ENCODE results near the gene N4BP2.
"Not testable (repeated sequence)": the region's sequence is repeated elsewhere in the genome, so short reads cannot be mapped to it uniquely, and the experiment has no call there.

N4BP2 gene

GRCh38 chr4:40056716-40057585 is at the start of gene N4BP2:
TSS of gene N4BP2 (plus strand) at chr4:40056850. CDS start at chr4:40097341, 40,491 bp downstream.
- DNase-seq, result peak; percentile 91 to 92 (median 92)

- no peak for DNase-seq
These were observed 40.6 kb upstream of the N4BP2 start for GRCh38 chr4:40016007-40016406.

DNA sequence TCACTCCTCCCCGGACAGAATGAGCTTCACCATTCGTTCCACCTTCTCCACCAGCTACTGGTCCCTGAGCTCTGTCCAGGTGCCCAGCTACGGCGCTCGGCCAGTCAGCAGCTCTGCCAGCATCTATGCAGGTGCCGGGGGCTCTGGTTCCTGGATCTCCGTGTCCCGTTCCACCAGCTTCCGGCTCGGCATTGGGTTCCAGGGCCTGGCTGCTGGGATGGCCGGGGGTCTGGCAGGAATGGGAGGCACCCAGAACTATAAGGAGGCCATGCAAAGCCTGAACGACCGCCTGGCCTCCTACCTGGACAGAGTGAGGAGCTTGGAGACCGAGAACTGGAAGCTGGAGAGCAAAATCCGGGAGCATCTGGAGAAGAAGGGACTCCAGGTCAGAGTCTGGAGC is 36.4 kb upstream of the N4BP2 start:
- no peak for DNase-seq

GRCh38 chr4:40021116-40021515 is 35.5 kb upstream of the N4BP2 start:
- not testable (repeated sequence) for DNase-seq

DNA sequence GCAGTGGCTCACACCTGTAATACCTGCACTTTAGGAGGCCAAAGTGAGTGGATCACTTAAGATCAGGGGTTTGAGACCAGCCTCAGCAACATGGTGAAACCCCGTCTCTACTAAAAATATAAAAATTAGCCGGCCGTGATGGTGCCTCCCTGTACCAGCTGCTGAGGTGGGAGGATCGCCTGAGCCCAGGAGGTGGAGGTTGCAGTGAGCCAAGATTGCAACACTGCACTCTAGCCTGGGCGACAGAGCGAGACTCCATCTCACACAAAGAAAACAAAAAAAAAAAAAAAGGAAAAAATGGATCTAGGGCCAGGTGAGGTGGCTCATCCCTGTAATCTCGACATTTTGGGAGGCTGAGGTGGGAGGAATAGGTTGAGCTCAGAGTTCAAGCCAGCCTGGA is 32.6 kb upstream of the N4BP2 start:
- DNase-seq, result not testable (repeated sequence)

GRCh38 chr4:40032785-40033184 is 23.9 kb upstream of the N4BP2 start:
- no peak for DNase-seq

- no peak for DNase-seq
These were observed 23.0 kb upstream of the N4BP2 start for GRCh38 chr4:40033613-40034012.

DNA sequence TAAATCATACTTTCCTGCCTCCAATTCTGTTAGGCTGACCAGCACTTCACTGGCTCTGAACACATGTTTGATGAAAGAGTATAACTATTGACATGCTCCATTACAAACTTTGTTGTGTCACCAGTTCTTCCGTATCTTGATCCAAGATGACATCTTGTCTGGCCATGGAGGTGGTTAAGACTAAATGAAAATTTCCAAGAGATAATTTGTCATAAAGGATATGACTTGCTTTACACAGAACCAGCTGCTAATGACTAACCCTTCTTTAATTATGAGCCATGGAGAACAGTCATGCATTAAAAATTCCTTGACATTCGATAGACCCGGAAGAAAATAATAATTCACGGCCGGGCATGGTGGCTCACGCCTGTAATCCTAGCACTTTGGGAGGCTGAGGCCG is 17.7 kb upstream of the N4BP2 start:
- no peak for DNase-seq

DNA sequence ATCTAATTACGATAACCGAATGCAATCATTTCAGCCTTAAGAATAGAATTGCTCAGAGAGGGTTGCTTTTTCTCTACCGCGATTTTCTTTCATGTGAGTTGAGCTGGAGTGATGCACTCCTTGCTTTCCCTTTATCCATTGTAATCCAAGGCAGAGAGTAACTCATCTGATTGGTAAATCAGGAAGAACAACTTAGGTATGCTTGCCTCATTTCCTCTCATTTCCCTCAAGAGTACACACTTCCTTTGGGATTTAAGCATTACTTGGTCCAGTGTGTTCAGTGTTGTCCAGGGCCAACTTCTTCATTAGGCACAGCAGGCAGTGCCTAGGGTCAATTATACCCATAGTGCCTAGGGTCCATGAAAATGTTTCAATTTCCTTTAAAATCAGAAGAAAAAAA is 15.7 kb upstream of the N4BP2 start:
- DNase-seq, result no peak

- DNase-seq, result no peak
These were observed 12.9 kb upstream of the N4BP2 start for GRCh38 chr4:40043786-40044185.

DNA sequence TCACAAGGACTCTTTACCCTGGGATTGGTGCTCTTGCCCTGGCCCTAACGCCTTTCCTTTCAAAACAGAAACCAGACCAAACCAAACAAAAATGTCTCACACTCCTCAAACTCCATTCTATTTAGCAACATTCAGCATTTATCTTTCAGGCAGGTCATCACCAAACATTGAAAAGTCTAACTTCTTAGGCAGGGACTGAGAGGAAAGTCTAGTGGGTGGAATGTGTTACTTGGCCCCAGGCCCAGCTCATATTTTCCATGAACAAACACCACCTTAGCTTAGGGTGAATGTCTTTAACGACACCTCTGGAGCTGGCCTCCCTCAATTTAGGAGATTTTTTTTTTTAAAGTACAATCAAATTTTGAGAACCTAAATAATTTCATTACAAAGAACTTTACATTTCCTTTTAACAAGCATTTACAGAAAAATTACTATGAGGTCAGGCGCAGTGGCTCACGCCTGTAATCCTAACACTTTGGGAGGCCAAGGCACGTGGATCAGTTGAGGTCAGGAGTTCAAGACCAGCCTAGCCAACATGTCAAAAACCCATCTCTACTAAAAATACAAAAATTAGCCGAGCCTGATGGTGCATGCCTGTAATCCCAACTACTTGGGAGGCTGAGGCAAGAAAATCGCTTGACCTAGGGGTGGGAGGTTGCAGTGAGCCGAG is 10.2 kb upstream of the N4BP2 start:
- DNase-seq, result no peak

GRCh38 chr4:40053161-40053560 is 3.5 kb upstream of the N4BP2 start:
- no peak for DNase-seq

DNA sequence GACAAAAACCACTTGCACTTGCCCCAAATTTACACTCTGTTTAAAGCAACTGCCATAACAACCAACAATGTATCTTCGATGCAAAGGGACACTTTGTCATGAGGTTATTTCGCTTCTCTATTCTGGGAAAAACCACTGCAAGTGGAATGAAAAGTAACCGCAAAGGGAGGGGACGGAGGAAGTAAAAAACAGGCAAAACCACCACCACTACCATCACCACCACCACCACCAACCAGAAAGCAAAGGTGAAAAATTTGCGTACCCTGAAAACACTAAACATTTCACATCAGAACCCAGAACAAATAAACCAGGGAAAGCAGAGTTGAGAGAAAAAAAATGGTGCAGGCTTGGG is 1.2 kb upstream of the N4BP2 start:
- DNase-seq, result peak in 1 of 3 experiments; percentile 59

DNA sequence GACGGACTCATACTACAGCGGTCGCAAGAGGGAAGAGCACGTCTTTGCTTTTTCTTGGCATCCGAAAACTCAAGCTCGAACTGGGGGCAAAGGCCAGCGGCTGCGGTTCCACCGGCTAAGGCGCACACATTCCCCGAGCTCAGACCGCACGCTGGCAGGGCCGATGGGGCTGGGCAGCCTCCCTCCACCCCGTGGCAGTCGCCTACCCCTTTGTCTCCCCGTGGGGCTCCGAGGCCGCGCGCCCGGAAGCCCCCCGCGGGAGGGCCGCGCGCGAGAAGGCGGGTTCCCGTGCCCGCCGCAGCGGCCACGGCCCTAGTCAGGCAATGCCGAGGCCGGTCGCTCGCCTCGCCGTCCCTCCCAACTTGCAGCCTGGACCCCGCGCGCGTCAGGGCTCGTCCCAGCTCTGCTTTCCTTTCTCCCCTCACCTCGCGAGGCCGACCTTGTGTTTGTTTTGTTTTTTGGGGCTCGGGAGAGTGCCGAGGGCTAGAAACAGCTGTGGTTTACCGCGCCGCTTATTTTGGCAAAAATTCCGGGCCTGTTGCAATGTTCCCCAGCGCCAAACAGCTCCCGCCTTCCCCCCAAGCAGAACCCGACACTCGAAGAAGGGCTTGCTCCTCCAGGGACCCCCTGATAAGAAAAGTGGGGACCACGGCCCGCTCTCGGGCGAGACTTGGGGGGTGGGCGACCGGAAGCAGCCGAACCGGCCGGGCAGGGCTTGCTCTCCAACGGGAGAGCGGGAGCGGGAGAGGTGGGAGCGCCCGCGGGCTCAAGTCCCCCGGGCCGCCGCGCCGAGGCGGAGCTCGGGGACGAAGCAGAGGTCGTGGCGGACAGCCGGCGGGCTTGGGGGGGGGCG is 561 bp upstream of the N4BP2 start:
- peak; percentile 89 to 91 (median 89) for DNase-seq

- DNase-seq, result peak; percentile 83 to 96 (median 86)
These were observed 989 bp downstream of the N4BP2 start for GRCh38 chr4:40057586-40058091.

- no peak for DNase-seq
These were observed 1.5 kb downstream of the N4BP2 start for GRCh38 chr4:40058121-40058520.

DNA sequence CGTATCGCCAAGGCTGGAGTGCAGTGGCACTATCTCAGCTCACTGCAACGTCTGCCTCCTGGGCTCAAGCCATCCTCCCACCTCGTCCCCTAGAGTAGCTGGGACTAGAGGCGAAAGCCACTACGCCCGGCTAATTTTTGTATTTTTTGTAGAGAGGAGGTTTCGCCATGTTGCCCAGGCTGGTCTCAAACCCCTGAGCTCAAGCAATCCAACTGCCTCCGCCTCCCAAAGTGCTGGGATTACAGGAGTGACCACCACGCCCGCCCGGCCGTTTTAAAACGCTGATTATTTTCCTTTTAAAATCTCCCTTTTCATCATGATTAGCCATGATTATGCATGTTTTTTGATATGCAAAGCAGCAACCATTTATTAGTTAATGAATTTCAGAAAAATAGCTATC is 2.2 kb downstream of the N4BP2 start:
- DNase-seq, result no peak

GRCh38 chr4:40059362-40059761 is 2.7 kb downstream of the N4BP2 start:
- peak in 2 of 3 experiments; percentile 3 to 18 for DNase-seq

DNA sequence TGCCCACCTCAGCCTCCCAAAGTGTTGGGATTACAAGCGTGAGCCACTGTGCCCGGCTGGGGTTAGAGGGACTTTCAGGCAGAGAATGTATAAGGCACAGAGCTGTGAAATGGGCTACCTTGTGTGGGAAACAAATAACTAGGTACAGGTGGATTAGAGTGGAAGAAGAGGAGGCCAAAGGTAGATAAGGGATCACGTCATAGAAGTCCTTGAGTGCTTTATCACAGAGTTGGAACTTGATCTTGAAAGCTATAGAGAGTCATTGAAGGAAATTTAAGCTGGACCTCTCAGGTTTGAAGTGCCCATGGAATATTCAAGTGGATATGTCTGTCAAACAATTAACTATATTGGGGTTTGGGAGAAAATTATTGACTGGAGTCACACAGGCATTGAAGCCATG is 8.4 kb downstream of the N4BP2 start:
- peak in 1 of 3 experiments; percentile 5 for DNase-seq

DNA sequence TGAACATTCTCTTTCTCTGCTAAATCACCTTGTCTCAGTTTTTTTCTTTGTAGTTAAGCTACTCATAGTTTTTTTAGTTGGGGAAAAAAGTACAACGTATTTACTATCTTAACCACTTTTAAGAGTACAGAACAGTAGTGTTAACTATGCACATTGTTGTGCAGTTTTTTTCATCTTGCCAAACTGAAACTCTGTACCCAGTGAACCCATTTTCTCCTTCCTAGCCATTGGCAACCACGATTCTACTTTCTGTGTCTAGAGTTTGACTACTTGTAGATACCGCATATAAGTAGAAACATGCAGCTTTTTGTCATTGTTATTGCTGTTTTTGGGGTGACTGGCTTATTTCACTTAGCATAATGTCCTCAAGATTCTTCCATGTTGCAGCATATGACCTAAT is 10.0 kb downstream of the N4BP2 start:
- no peak for DNase-seq

- DNase-seq, result no peak
These were observed 13.7 kb downstream of the N4BP2 start for GRCh38 chr4:40070387-40070786.

- no peak for DNase-seq
These were observed 29.8 kb downstream of the N4BP2 start for GRCh38 chr4:40086421-40086820.

- DNase-seq, result no peak
These were observed 31.2 kb downstream of the N4BP2 start for GRCh38 chr4:40087799-40088366.

Data from NCI-H1417 (cell line).